ENCODE data around the gene TNRC6A.
A peak's percentile ranks its signal among the peaks of the same experiment; 100 is the strongest.
"Not testable (repeated sequence)": the region's sequence is repeated elsewhere in the genome, so short reads cannot be mapped to it uniquely, and the experiment has no call there.

Gene TNRC6A

DNA sequence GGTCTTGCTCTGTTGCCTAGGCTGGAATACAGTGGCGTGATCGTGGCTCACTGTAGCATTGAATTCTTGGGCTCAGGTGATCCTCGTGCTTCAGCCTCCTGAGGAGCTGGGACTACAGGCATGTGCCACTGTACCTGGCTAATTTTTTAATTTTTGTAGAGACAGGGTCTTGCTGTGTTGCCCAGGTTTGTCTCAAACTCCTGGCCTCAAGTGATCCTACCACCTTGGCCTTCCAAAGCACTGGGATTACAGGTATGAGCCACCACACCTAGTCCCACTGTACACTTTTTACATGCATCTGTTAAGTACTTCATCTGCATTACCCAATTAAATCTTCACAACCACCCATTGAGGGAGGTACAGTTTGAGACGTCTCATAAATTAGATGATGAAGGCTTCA, 12.4 kb downstream of the TNRC6A start:
- no peak overlapping the region for H3K4me3 ChIP-seq (ENCODE audit: low read length in 2 of 2)
- peaks cover 11% of the 10 kb centered on the region for H3K4me1 ChIP-seq (ENCODE audit: control insufficient read depth, insufficient read depth, low read length)
- H3K36me3 ChIP-seq (ENCODE audit: control insufficient read depth in 2 of 2, insufficient read depth in 2 of 2, low read length in 2 of 2) = peaks cover 3 to 4% of the 10 kb centered on the region in 2 donors
- no peaks in the 10 kb centered on the region for H3K9me3 ChIP-seq (ENCODE audit: control insufficient read depth in 2 of 2, low read length in 2 of 2)
- H3K9ac ChIP-seq (ENCODE audit: low read length in 2 of 2) = no peak overlapping the region
- no peaks in the 10 kb centered on the region for H3K27me3 ChIP-seq (ENCODE audit: control insufficient read depth in 1 of 2, insufficient read depth in 2 of 2, low read length in 2 of 2)
- no peak overlapping the region for H3K27ac ChIP-seq (ENCODE audit: low read length)

DNA sequence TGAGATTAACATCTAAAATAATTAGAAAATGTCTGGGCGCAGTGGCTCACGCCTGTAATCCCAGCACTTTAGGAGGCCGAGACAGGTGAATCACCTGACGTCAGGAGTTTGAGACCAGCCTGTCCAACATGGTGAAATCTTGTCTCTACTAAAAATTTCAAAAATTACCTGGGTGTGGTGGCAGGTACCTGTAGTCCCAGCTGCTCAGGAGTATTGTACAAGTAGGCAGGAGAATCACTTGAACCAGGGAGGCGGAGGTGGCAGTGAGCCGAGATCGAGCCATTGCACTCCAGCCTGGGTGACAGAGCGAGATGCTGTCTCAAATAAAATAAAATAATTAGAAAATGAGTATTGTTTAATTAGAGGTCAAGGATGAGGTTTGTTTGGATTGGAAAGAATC, 13.2 kb downstream of the TNRC6A start:
- peaks cover 12% of the 10 kb centered on the region for H3K4me1 ChIP-seq (ENCODE audit: control insufficient read depth, insufficient read depth, low read length)
- not testable (repeated sequence) for H3K4me3 ChIP-seq (ENCODE audit: low read length in 2 of 2); H3K27ac ChIP-seq (ENCODE audit: low read length); H3K9me3 ChIP-seq (ENCODE audit: control insufficient read depth in 2 of 2, low read length in 2 of 2); H3K36me3 ChIP-seq (ENCODE audit: control insufficient read depth in 2 of 2, insufficient read depth in 2 of 2, low read length in 2 of 2); H3K9ac ChIP-seq (ENCODE audit: low read length in 2 of 2); H3K27me3 ChIP-seq (ENCODE audit: control insufficient read depth in 1 of 2, insufficient read depth in 2 of 2, low read length in 2 of 2)

DNA sequence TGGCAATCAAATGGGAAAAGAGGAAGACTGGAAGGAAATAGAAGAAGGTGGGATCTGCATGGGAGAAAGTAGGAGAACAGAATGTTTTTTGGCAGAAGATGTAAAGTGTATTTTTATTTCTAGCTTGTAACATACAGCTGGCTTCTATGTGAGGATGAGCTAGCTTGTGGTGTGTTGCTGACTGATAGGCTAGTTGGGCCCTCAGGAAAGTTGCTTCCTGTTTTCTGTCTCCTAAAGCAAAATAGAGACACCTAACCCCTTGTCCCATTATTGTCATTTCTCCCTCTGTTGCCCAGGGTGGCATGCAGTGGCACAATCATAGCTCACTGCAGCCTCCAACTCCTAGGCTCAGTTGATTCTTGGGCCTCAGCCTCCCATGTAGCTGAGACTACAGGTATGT, 15.9 kb downstream of the TNRC6A start:
- Histone ChIP-seq H3K27me3 (ENCODE audit: control insufficient read depth in 1 of 2, insufficient read depth in 2 of 2, low read length in 2 of 2) (no peaks in the 10 kb centered on the region), H3K9ac (ENCODE audit: low read length in 2 of 2) (no peak overlapping the region), H3K4me3 (ENCODE audit: low read length in 2 of 2) (no peak overlapping the region), H3K4me1 (ENCODE audit: control insufficient read depth, insufficient read depth, low read length) (peaks cover 23% of the 10 kb centered on the region), H3K9me3 (ENCODE audit: control insufficient read depth in 2 of 2, low read length in 2 of 2) (no peaks in the 10 kb centered on the region), H3K36me3 (ENCODE audit: control insufficient read depth in 2 of 2, insufficient read depth in 2 of 2, low read length in 2 of 2) (peaks cover 0 to 3% of the 10 kb centered on the region in 2 donors), H3K27ac (ENCODE audit: low read length) (no peak overlapping the region)

DNA sequence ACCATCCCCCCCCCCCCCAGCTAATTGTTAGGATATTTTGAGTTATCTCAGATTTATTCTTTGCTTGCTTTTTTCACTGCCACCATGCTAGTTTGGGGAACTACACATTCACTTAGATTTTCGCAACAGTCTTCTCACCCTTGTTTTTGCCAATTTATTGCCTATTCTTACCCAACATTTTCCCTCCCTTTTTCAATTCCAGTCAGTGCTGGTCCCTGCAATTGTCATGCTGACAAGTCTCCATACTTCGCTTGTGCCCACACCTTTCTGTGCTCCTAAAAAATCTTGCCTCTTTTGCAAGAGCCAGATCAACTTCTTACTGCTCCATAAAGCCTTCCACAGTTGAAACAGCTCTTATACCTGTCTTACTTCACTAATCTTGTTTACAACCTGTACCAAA, 16.3 kb downstream of the TNRC6A start:
- Histone ChIP-seq H3K4me1 (ENCODE audit: control insufficient read depth, insufficient read depth, low read length) (peaks cover 23% of the 10 kb centered on the region), H3K27ac (ENCODE audit: low read length) (no peak overlapping the region), H3K4me3 (ENCODE audit: low read length in 2 of 2) (no peak overlapping the region)

DNA sequence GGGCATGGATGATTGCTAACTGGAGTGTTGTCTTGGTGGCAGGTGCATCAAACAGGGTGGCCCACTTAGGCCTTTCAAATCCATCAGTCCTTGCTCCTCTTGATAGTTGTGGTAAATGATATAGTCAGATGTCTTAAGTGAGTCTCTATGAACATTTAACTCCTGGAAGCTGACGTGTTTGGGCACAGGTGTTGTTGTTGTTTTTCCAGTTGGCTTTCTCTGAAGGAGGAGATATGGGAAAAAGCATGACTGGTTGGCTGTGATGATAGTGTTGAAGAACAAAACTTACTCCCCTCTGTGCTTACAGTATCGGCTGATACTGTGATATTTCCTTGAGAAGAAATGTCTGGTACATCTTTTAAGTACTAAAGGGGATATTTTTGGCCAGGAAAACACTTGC, 18.0 kb downstream of the TNRC6A start:
- peak overlapping the region; percentile 4 to 26 for H3K4me3 ChIP-seq (ENCODE audit: low read length in 2 of 2)
- H3K4me1 ChIP-seq (ENCODE audit: control insufficient read depth, insufficient read depth, low read length) = peaks cover 23% of the 10 kb centered on the region
- no peak overlapping the region for H3K9ac ChIP-seq (ENCODE audit: low read length in 2 of 2)
- no peak overlapping the region for H3K27ac ChIP-seq (ENCODE audit: low read length)
- H3K27me3 ChIP-seq (ENCODE audit: control insufficient read depth in 1 of 2, insufficient read depth in 2 of 2, low read length in 2 of 2) = no peaks in the 10 kb centered on the region
- H3K9me3 ChIP-seq (ENCODE audit: control insufficient read depth in 2 of 2, low read length in 2 of 2) = no peaks in the 10 kb centered on the region
- H3K36me3 ChIP-seq (ENCODE audit: control insufficient read depth in 2 of 2, insufficient read depth in 2 of 2, low read length in 2 of 2) = no peaks in the 10 kb centered on the region

More for the DNA sequence above, 16.3 kb downstream of the TNRC6A start:
- Histone ChIP-seq H3K9me3 (ENCODE audit: control insufficient read depth in 2 of 2, low read length in 2 of 2) (no peaks in the 10 kb centered on the region), H3K36me3 (ENCODE audit: control insufficient read depth in 2 of 2, insufficient read depth in 2 of 2, low read length in 2 of 2) (peaks cover 0 to 3% of the 10 kb centered on the region in 2 donors), H3K9ac (ENCODE audit: low read length in 2 of 2) (no peak overlapping the region), H3K27me3 (ENCODE audit: control insufficient read depth in 1 of 2, insufficient read depth in 2 of 2, low read length in 2 of 2) (no peaks in the 10 kb centered on the region)

DNA sequence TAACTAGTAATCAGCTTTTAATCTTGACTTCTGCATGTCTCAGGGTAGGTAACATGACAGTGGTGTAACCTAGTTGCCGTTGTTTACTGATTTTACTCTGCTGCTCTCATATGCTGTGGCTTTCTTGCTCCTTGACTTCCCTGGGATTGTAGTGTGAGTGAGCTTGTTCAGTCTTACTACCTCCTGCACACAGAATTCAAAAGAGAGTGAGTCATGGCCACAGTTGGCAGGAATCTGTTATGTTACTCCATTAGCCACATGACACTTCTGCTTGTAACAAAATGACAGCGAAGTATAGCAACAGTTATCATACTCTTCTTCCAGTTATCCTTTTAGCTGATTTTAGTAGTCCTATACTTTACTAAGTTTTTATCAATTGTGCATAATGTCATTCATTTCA, 18.8 kb downstream of the TNRC6A start:
- peak overlapping the region; percentile 0 to 8 for H3K4me3 ChIP-seq (ENCODE audit: low read length in 2 of 2)
- no peak overlapping the region for H3K27ac ChIP-seq (ENCODE audit: low read length)
- H3K4me1 ChIP-seq (ENCODE audit: control insufficient read depth, insufficient read depth, low read length) = peaks cover 23% of the 10 kb centered on the region
- H3K9me3 ChIP-seq (ENCODE audit: control insufficient read depth in 2 of 2, low read length in 2 of 2) = no peaks in the 10 kb centered on the region
- no peaks in the 10 kb centered on the region for H3K36me3 ChIP-seq (ENCODE audit: control insufficient read depth in 2 of 2, insufficient read depth in 2 of 2, low read length in 2 of 2)
- no peak overlapping the region for H3K9ac ChIP-seq (ENCODE audit: low read length in 2 of 2)
- H3K27me3 ChIP-seq (ENCODE audit: control insufficient read depth in 1 of 2, insufficient read depth in 2 of 2, low read length in 2 of 2) = no peaks in the 10 kb centered on the region

DNA sequence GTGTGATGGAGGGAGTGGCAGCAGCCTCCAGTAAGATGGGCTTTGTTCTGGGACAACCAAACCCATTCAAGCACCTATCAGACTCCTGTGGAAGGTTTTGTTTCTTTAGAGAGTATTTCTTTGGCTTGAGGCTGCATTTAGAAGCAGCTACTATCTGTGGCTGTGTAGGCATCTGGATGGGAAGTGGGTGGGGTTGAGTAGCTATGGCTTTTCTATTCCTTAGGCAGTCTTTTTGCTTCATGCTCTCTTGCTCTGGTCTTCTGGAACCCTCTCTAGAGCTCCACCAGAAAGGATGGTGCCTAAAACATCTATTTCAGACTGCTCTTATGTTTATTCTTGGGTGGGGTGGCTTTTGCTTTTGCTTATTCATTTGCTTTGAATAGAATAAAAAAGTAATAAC, 19.9 kb downstream of the TNRC6A start:
- Histone ChIP-seq H3K36me3 (ENCODE audit: control insufficient read depth in 2 of 2, insufficient read depth in 2 of 2, low read length in 2 of 2) (no peaks in the 10 kb centered on the region), H3K4me3 (ENCODE audit: low read length in 2 of 2) (no peak overlapping the region), H3K9me3 (ENCODE audit: control insufficient read depth in 2 of 2, low read length in 2 of 2) (no peaks in the 10 kb centered on the region), H3K4me1 (ENCODE audit: control insufficient read depth, insufficient read depth, low read length) (peaks cover 23% of the 10 kb centered on the region), H3K9ac (ENCODE audit: low read length in 2 of 2) (no peak overlapping the region), H3K27ac (ENCODE audit: low read length) (no peak overlapping the region), H3K27me3 (ENCODE audit: control insufficient read depth in 1 of 2, insufficient read depth in 2 of 2, low read length in 2 of 2) (no peaks in the 10 kb centered on the region)

DNA sequence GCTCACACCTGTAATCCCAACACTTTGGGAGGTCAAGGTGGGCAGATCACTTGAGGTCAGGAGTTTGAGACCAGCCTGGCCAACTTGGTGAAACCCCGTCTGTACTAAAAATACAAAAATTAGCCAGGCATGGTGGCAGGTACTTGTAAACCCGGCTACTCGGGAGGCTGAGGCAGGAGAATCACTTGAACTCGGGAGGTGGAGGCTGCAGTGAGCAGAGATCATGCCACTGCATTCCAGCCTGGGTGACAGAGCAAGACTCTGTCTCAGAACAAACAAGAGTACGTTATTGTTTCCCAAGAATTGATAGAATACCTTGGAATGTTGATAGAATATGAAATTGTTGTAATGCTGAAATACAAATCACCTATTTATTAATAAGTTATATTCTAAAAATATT, 20.4 kb downstream of the TNRC6A start:
- not testable (repeated sequence) for H3K4me3 ChIP-seq (ENCODE audit: low read length in 2 of 2); H3K9ac ChIP-seq (ENCODE audit: low read length in 2 of 2); H3K36me3 ChIP-seq (ENCODE audit: control insufficient read depth in 2 of 2, insufficient read depth in 2 of 2, low read length in 2 of 2); H3K27ac ChIP-seq (ENCODE audit: low read length); H3K27me3 ChIP-seq (ENCODE audit: control insufficient read depth in 1 of 2, insufficient read depth in 2 of 2, low read length in 2 of 2); H3K9me3 ChIP-seq (ENCODE audit: control insufficient read depth in 2 of 2, low read length in 2 of 2)
- H3K4me1 ChIP-seq (ENCODE audit: control insufficient read depth, insufficient read depth, low read length) = peaks cover 23% of the 10 kb centered on the region

DNA sequence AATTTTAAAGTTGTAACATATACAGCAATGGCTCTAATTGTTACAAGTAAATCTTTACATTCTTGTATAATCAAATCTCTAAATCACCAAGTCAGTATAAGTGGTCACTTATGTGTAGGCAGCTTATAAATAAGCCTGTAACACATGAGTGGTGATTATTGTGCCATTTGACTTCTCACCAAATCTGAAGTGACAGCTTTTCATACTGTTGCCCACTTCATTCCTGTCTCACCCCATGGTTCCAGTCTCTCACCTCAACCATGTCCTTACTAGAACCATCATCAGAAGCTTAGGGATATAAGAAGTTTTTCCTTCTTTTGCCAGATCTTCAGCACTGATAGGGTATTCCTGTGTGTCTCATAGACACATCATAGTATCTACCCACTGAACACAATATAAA, 23.5 kb downstream of the TNRC6A start:
- Histone ChIP-seq H3K9ac (ENCODE audit: low read length in 2 of 2) (no peak overlapping the region), H3K4me3 (ENCODE audit: low read length in 2 of 2) (no peak overlapping the region)

DNA sequence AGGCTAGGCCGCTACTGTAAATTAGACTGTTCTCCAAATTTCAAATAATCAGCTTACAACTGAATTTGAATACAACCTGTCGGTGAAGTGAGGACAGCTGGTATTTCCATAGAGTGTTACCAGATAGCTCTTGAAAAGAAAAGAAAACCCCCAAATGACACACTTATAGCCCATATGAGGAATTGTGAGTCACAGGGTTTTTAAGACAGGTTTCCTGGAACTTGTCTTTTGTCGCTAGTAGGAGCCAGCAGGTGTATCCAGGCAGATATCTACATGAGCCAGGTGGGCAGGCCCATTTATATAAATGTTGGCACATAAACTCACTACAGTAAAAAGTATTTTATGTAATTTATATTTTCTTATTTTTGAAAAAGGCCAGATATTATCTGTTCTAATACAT, 24.0 kb downstream of the TNRC6A start:
- Histone ChIP-seq H3K4me1 (ENCODE audit: control insufficient read depth, insufficient read depth, low read length) (peaks cover 10% of the 10 kb centered on the region), H3K27ac (ENCODE audit: low read length) (no peak overlapping the region), H3K9me3 (ENCODE audit: control insufficient read depth in 2 of 2, low read length in 2 of 2) (no peaks in the 10 kb centered on the region), H3K27me3 (ENCODE audit: control insufficient read depth in 1 of 2, insufficient read depth in 2 of 2, low read length in 2 of 2) (no peaks in the 10 kb centered on the region), H3K36me3 (ENCODE audit: control insufficient read depth in 2 of 2, insufficient read depth in 2 of 2, low read length in 2 of 2) (peaks cover under 1 to 2% of the 10 kb centered on the region in 2 donors), H3K9ac (ENCODE audit: low read length in 2 of 2) (no peak overlapping the region), H3K4me3 (ENCODE audit: low read length in 2 of 2) (no peak overlapping the region)

More for the DNA sequence above, 23.5 kb downstream of the TNRC6A start:
- H3K36me3 ChIP-seq (ENCODE audit: control insufficient read depth in 2 of 2, insufficient read depth in 2 of 2, low read length in 2 of 2) = no peaks in the 10 kb centered on the region
- H3K27ac ChIP-seq (ENCODE audit: low read length) = no peak overlapping the region
- peaks cover 13% of the 10 kb centered on the region for H3K4me1 ChIP-seq (ENCODE audit: control insufficient read depth, insufficient read depth, low read length)
- no peaks in the 10 kb centered on the region for H3K27me3 ChIP-seq (ENCODE audit: control insufficient read depth in 1 of 2, insufficient read depth in 2 of 2, low read length in 2 of 2)
- H3K9me3 ChIP-seq (ENCODE audit: control insufficient read depth in 2 of 2, low read length in 2 of 2) = no peaks in the 10 kb centered on the region

DNA sequence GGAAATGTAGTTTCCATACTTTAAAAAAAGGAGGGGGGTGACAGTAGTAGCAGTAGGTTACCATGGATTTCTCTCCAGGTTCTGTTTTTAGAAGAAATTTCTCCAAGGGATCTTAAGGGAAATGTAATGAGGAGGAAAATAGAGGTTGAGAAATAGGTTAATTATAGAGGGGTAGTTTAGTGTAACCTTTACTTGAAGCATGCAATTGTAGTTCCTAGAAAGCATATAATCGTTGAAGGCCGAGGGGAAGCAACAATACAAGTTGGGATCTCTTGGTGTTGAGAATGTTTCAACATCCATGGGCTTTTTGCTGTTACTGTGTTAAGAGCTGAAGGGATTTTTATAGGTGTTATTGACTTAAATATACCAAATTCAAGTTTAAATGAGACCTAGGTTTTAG, 25.1 kb downstream of the TNRC6A start:
- H3K4me1 ChIP-seq (ENCODE audit: control insufficient read depth, insufficient read depth, low read length) = no peaks in the 10 kb centered on the region
- H3K4me3 ChIP-seq (ENCODE audit: low read length in 2 of 2) = no peak overlapping the region
- H3K27ac ChIP-seq (ENCODE audit: low read length) = no peak overlapping the region
- H3K36me3 ChIP-seq (ENCODE audit: control insufficient read depth in 2 of 2, insufficient read depth in 2 of 2, low read length in 2 of 2) = peaks cover 4 to 9% of the 10 kb centered on the region in 2 donors
- H3K9ac ChIP-seq (ENCODE audit: low read length in 2 of 2) = no peak overlapping the region
- no peaks in the 10 kb centered on the region for H3K27me3 ChIP-seq (ENCODE audit: control insufficient read depth in 1 of 2, insufficient read depth in 2 of 2, low read length in 2 of 2)
- H3K9me3 ChIP-seq (ENCODE audit: control insufficient read depth in 2 of 2, low read length in 2 of 2) = no peaks in the 10 kb centered on the region

Measured in stomach smooth muscle (tissue), 2 donors.